Sigmoid colon (tissue), 7 donors: ENCODE measurements around the gene PDHB. TPM values are rescaled to one million over a fixed set of nuclear protein-coding genes. Genes with fewer than 3 reads are reported as not detected.

Source experiments
- DNase-seq: peaks from one replicate; pipeline ENCODE4 v3.0.0-alpha.2; 2019
- H3K27ac ChIP-seq, 4 donors: fragments of 200-600 bp; sonication (generic); one replicate each; pipeline ENCODE4 v1.5.1; 2016 to 2019; ENCODE audit warnings: mild to moderate bottlenecking in 1 of 4
- H3K27me3 ChIP-seq, 3 donors: fragments of 200-600 bp; sonication (generic); one replicate each; pipeline ENCODE4 v1.5.1; 2019; ENCODE audit warnings: mild to moderate bottlenecking in 1 of 3
- H3K36me3 ChIP-seq, 4 donors: fragments of 200-600 bp; sonication (generic); one replicate each; pipeline ENCODE4 v1.5.1; 2016 to 2019
- H3K4me1 ChIP-seq, 4 donors: fragments of 200-600 bp; sonication (generic); one replicate each; pipeline ENCODE4 v1.5.1; 2017 to 2019
- H3K4me3 ChIP-seq, 4 donors: fragments of 200-600 bp; sonication (generic); one replicate each; pipeline ENCODE4 v1.5.1; 2017 to 2019; ENCODE audit warnings: mild to moderate bottlenecking in 2 of 4, moderate library complexity in 1 of 4
- H3K9me3 ChIP-seq, 4 donors: fragments of 200-600 bp in 3 of 4; sonication (generic) in 3 of 4; one replicate each; pipeline versions ENCODE4 v1.5.1 to v1.6.1; 2013 to 2019
- EP300 ChIP-seq, 4 donors: sonication (generic); formaldehyde crosslinking; IDR thresholded peaks; one replicate each; pipeline ENCODE4 v1.6.1; 2017; ENCODE audit warnings: antibody characterized with exemption in 4 of 4
- POLR2A ChIP-seq, 2 donors: fragments of 450-650 bp; IDR thresholded peaks; one replicate each; pipeline ENCODE4 v1.6.1; 2016; ENCODE audit warnings: antibody characterized with exemption in 2 of 2, mild to moderate bottlenecking in 2 of 2, moderate library complexity in 2 of 2
- POLR2AphosphoS5 ChIP-seq, 4 donors: sonication (generic); formaldehyde crosslinking; IDR thresholded peaks; one replicate each; pipeline ENCODE4 v1.6.1; 2017; ENCODE audit warnings: antibody characterized with exemption in 4 of 4
- WGBS, 2 donors: extraction: QIAGEN DNeasy Blood & Tissue Kit; methylation state at CpG; one replicate each; pipeline ENCODE4 v1.1.7; 2013; 5-methylcytosine and 5-hydroxymethylcytosine counted together
- intact Hi-C: fragments of 100-400 bp; cut with DNase I; formaldehyde crosslinking; loops from one replicate; pipeline ENCODE4 v1.15.1; 2023
- polyA plus RNA-seq, 3 donors: library from polyadenylated mRNA; stranded (reverse); fragments of 200-250 nt; gene quantifications; one replicate each; pipeline ENCODE4 v1.2.3, GENCODE V29; 2013
- total RNA-seq, 4 donors: library from RNA; depleted of rRNA; stranded (reverse); fragments of >200 nt; gene quantifications; one replicate each; pipeline ENCODE4 v1.1.0, GENCODE V29; 2016
- TF ChIP-seq, protein P1 (sequence below), 4 experiments: fragments of 450-650 bp in 3 of 4; fragments of 200-600 bp in 1 of 4; IDR thresholded peaks; one replicate each; pipeline ENCODE4 v1.5.1; 2016 to 2019; ENCODE audit warnings: antibody characterized with exemption in 4 of 4, mild to moderate bottlenecking in 3 of 4, moderate library complexity in 2 of 4
- donor health status: healthy with polysubstance abuse.
- donor health status: Bipolar disorder and iron deficiency.
- donor health status: healthy.

PDHB gene
- total and polyA plus RNA-seq, 7 donors: 69.4 to 120 (median 100) TPM

DNA sequence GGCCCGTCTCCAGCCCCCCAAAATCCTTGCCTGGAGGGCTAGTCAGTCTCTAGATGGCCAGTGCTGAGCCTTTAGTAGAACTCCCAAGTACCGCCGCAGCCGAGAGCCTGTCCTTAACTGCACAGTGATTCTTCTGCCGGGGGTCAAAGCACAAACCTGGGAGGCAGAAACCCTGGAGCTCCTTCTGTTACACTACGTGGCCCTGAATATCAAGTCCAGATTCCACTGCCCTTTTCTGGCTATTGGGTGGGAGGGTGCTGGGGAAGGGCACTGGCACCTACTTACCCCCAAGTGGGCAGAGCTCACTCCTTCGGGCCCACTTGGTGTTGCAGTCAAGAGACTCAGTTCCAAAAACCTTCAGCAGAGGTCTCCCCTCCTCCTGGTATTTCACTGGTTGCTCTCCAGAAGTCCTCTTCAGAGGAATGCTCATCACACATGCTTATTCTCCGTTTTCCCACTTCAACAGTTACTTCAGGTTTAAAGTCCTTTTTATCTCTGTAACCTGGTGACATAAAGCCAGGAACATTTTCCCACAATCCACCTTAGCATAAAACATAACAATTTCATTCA, 10.8 kb downstream of the PDHB start:
- Histone ChIP-seq H3K27me3 (no peaks in the 10 kb centered on the region), H3K36me3 (peaks cover 9 to 73% (median 36%) of the 10 kb centered on the region in 4 donors), H3K9me3 (no peaks in the 10 kb centered on the region), H3K27ac (peak overlapping the region in 1 of 4 donors; percentile 6), H3K4me1 (peaks cover 0 to 23% (median 10%) of the 10 kb centered on the region in 4 donors), H3K4me3 (no peak overlapping the region)
- DNase-seq: no peak
- WGBS, 2 donors: 71 to 79% methylated on average over 8 of the region's 8 CpGs
- intact Hi-C loops: loop anchor here (10.0 kb wide), 1 partner anchor 238 kb away; no protein-coding TSS in a partner anchor
- TF ChIP-seq EP300 (IDR thresholded peaks at IDR 0.05) (no peak), POLR2AphosphoS5 (IDR thresholded peaks at IDR 0.05) (peak in 1 of 4 donors; percentile 2)

DNA sequence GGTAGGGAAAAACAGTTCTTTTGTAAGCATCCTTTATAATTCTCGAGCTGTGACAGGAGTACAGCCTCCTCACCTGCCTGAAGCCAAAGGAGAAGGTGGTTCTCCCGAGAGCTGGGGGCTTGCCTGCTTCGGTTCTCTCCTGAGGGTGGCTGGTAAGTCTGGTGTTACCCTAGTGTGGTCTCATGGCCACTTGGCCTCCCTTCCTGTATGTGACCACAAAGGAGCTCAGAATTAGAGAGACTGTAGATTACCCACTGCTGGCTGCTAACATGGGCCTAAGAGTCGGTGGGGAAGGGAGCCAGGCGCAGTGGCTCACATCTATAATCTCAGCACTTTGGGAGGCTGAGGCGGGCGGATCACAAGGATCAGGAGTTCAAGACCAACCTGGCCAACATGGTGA, 12.6 kb downstream of the PDHB start:
- 67 to 79% methylated on average over 7 of the region's 7 CpGs for WGBS, 2 donors
- intact Hi-C loops: loop anchor here (10.0 kb wide), 1 partner anchor 236 kb away; no protein-coding TSS in a partner anchor
- DNase-seq: no peak
- TF ChIP-seq POLR2AphosphoS5 (IDR thresholded peaks at IDR 0.05) (no peak), EP300 (IDR thresholded peaks at IDR 0.05) (no peak), POLR2A (IDR thresholded peaks at IDR 0.05) (no peak)
- TF ChIP-seq, protein P1, sequence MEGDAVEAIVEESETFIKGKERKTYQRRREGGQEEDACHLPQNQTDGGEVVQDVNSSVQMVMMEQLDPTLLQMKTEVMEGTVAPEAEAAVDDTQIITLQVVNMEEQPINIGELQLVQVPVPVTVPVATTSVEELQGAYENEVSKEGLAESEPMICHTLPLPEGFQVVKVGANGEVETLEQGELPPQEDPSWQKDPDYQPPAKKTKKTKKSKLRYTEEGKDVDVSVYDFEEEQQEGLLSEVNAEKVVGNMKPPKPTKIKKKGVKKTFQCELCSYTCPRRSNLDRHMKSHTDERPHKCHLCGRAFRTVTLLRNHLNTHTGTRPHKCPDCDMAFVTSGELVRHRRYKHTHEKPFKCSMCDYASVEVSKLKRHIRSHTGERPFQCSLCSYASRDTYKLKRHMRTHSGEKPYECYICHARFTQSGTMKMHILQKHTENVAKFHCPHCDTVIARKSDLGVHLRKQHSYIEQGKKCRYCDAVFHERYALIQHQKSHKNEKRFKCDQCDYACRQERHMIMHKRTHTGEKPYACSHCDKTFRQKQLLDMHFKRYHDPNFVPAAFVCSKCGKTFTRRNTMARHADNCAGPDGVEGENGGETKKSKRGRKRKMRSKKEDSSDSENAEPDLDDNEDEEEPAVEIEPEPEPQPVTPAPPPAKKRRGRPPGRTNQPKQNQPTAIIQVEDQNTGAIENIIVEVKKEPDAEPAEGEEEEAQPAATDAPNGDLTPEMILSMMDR (IDR thresholded peaks at IDR 0.05): no peak
- Histone ChIP-seq H3K27me3 (no peaks in the 10 kb centered on the region), H3K4me3 (no peak overlapping the region), H3K36me3 (peaks cover 3 to 66% (median 21%) of the 10 kb centered on the region in 4 donors), H3K9me3 (no peaks in the 10 kb centered on the region), H3K27ac (no peak overlapping the region), H3K4me1 (peaks cover 0 to 23% (median 10%) of the 10 kb centered on the region in 4 donors)

DNA sequence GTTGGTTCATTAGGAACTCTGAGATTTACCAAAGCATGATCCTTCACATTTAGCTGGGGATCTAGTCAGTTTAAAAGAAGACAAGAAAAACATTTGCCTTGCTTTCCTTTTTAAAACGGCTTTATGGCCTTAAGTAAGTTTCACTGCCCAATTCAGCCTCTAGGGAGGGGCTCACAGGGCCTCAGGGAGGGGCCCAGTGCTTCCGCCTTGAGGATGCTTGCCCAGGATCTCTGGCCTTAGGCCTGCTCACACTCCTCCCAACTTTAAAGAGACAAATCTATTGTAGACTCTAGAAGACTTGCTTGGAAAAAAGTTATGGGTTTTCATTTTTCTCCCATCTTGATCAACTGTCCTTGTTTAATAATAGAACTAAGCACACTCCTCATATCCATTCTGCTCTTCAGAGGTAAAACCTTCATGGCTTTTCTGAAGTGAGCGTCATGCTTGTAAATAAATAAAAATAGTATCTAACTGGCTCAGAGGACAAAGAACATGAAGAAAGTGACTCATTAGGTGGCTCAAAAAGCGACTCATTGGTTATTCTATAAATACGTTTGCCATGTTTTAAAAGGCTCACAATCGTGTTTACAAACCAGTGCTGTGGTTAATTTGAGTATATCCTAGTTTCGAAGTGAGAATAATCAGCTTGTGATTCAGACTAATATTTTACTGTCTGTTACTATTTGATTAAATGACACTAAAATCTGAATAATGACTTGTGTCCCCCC, 13.7 kb downstream of the PDHB start:
- Histone ChIP-seq H3K27me3 (no peaks in the 10 kb centered on the region), H3K4me3 (no peak overlapping the region), H3K9me3 (no peaks in the 10 kb centered on the region), H3K36me3 (peaks cover 3 to 57% (median 18%) of the 10 kb centered on the region in 4 donors), H3K4me1 (peaks cover 0 to 24% (median 10%) of the 10 kb centered on the region in 4 donors), H3K27ac (peak overlapping the region; percentile 46 to 63 (median 54))
- TF ChIP-seq, protein P1 (IDR thresholded peaks at IDR 0.05): no peak
- no peak for TF ChIP-seq POLR2A (IDR thresholded peaks at IDR 0.05)
- TF ChIP-seq EP300 (IDR thresholded peaks at IDR 0.05): no peak
- no peak for TF ChIP-seq POLR2AphosphoS5 (IDR thresholded peaks at IDR 0.05)
- peak; percentile 75 for DNase-seq
- 39 to 59% methylated on average over 7 of the region's 7 CpGs for WGBS, 2 donors
- intact Hi-C loops: loop anchor here (10.0 kb wide), 1 partner anchor 235 kb away; no protein-coding TSS in a partner anchor

DNA sequence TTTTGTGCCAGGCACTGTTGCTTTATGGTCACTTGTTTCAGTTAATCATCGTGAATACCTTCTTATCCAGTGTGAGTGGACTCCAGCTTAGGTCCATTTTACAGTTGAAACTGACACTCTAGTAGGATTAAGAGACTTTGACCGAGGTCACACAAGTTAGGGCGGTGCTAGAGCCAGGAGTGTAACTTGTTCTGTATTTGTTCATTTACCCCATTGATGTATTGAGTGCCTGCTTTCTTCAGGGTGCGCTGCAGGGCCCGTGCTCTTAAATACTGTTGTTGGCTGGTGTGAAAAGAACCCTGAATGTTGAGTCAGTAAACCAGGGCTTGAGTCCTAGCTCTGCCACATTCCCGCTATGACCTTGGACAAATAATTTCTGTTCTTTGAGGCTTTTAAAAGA, 15.4 kb downstream of the PDHB start:
- H3K27ac ChIP-seq: no peak overlapping the region
- no peaks in the 10 kb centered on the region for H3K9me3 ChIP-seq
- intact Hi-C loops: no loop called here
- peaks cover 3 to 42% (median 13%) of the 10 kb centered on the region in 4 donors for H3K36me3 ChIP-seq
- 75 to 81% methylated on average over 6 of the region's 6 CpGs for WGBS, 2 donors
- no peak overlapping the region for H3K4me3 ChIP-seq
- no peak for TF ChIP-seq EP300 (IDR thresholded peaks at IDR 0.05)
- H3K27me3 ChIP-seq: no peaks in the 10 kb centered on the region
- peaks cover 0 to 32% (median 18%) of the 10 kb centered on the region in 4 donors for H3K4me1 ChIP-seq
- no peak for DNase-seq

DNA sequence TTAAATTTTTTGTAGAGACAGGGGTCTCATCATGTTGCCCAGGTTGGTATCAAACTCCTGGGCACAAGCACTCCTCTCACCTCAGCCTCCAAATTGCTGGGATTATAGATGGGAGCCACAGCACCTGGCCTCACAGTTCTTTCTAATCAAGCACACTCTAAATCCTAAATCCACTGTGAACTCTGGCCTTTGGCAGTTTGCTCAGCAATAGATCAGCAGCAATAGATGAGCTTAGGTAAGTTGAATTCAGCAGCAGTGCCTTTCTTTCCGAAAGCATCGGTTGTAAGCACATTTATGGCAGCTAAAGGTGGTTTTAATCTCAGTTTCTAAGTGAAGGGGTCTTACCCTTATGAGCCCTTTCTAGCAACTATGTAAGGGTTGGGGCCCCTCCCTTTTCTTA, 16.6 kb downstream of the PDHB start:
- Histone ChIP-seq H3K9me3 (no peaks in the 10 kb centered on the region), H3K4me3 (no peak overlapping the region), H3K36me3 (peaks cover 6 to 42% (median 13%) of the 10 kb centered on the region in 4 donors), H3K4me1 (peaks cover 0 to 26% (median 18%) of the 10 kb centered on the region in 4 donors), H3K27ac (no peak overlapping the region), H3K27me3 (no peaks in the 10 kb centered on the region)
- intact Hi-C loops: no loop called here
- TF ChIP-seq POLR2A (IDR thresholded peaks at IDR 0.05) (no peak), EP300 (IDR thresholded peaks at IDR 0.05) (no peak), POLR2AphosphoS5 (IDR thresholded peaks at IDR 0.05) (no peak)
- TF ChIP-seq, protein P1 (IDR thresholded peaks at IDR 0.05): no peak
- DNase-seq: no peak
- 20 to 82% methylated on average over 2 of the region's 2 CpGs for WGBS, 2 donors
